Activated naive CD8-positive, alpha-beta T cell treated with anti-CD3 and anti-CD28 coated beads, Interleukin-2, amount 50 U/mL, for 16 hours (primary cell): ENCODE data around the gene ARHGAP22.

Source experiments
- DNase-seq: peaks from one replicate; pipeline ENCODE4 v3.0.0-alpha.2; 2020; ENCODE audit warnings: low read depth, low spot score

ARHGAP22 gene

DNA sequence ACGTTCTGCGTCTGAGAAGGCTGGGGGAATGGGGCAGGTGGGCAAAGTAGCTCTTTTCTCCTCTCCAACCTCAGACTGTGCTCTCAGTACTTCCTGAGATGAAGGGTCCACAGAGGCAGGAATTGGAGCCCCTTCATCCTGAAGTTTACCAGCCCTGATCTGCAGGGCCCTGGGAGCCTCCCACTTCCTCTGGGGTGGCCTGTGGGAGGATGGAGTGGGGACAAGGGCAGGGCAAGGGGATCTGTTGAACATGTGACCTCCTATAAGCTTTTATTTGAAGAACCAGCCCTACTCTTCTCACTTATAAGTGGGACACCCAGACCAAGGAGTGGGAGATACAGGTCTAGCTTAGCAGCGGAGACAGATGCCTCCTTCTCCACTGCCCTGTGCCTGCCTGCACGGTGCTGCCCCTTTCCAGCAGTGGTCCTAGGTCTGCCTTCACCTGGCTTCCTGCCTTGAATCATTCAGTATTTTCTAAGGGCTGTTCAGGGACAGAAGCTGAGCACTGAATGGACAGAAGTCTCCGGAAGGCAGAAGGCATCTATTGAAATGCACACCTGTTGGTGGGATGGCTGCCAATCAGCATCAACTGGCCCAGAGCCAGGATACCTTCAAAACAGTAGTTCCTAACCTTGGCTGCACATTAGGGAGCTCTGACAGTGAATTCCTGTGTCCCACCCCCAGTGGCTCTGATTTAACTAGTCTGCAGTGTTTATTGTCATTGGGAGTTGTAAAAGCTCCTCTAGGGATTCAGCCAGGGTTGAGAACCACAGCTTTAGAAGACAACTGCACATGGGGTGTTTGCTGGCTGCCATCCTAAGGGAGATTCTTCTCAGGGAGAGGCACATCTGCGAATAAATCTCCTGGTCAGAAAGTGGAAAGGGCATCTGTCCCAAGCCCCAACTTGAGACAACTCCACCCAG lies 2.7 kb upstream of the ARHGAP22 start:
- DNase-seq = no peak

DNA sequence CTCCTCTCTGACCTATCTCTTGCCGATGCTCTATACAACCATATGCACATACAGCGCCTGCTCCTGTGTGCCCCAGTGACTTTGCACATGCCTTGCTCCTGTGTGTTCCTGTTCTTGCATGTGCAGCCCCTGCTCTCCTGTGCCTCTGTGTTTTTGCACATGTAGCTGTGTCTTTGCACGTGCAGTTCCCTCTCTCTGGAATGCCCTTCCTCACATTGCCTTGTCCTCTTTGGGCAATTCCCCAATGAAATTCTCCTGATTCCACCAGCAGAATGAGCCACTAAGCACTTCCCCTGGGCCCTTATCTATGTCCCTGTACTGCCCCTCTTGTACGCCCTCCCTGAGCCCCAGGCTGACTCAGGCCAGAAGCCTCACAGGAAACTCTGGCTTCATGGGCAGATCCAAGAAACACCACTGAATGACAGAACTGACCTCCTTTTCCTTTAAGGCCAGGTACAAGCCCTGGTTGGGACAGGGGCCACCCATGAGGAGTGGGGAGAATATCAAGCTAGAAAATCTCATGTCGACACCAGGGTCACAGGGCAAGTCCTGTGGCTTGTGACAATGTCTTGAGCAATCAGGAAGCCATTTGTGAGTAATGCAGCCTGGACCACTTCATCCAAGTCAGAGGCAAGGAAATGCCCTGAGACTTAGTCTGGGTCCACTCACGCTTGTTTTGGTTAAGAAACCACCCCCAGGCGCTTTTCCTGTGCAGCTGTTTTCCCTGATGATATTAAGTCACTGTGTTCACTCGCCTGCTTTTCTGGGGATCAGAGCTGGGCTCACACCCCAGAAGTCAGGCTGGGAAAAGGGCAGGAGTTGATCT lies 1.9 kb upstream of the ARHGAP22 start:
- no peak for DNase-seq

DNA sequence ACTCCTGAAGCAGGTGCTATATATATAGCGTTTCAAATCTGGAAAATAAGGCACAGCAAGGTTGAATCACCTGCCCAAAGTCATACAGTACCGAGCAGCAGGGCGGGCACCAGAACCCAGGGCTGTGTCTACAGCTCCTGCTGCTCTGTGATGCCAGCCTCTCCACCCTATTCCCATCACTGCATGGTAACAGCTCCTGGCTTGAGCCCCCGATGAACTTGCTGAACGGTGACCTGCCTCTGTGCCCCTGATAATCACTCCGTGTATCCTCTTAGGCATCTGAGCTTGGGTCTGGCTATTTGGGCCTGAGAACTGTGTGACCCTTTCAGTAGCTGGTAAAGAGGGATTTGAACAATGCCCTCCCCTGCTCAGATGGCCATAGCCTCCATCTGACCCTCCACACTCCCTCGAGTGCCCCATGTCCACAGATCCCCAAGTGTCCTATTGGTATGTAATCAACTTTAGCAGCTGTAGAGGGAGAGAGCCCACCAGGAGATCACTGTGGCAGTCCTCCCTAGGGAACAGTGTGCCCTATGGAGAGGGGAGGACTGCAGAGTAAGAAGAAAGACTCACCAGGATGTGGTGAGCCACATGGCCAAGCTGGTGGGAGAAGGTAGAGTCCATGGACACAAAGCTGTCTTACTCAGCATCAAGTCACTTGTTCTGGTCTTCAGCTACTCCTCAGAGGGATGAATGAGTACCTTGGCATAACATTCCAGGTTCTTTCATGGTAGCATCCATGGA lies 1.1 kb upstream of the ARHGAP22 start:
- DNase-seq = no peak

DNA sequence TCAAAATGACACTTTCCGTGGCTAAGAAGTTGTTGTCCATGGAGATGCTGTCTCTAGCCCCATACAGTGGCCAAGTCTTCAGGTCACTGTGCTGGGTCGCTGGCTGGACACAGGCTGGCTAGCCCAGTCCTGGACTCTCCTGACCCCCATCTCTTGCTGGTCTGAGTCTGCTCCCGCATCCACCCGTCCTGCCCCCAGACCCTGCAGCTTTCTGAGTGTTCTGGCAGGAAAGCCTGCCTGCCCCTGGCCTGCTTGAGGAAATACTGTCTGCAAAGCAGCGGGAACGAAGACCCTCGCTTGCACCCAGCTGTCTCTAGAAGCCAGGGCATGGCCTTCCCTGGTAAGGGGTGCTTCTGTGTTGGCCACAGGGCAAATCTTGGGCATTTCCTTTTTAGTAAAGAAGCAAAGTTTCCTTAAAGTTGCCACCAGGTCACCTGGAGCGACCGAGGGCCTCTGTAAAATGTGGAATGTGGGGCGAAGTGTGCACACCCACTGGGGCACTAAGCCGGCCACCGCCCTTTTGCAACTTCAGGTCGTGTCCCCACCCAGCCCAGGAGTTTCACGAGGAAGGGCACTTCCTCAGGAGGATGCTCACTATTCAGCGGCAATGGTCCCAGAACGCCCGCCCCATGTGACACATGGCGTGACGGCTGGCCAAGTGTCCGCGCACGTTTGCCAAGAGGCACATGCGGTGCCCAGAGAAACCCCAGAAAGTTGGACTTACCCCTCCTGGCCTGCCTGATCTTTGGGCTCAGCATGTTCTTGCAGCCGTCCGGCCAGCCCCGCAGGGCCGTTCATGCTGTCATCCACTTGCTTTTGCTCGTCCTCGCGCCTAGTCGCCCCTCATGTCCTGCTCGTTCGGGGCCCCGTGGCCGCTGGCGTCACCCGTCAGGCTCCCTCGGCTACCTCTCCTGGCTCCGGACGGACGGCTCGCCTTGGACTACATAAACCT lies 558 bp downstream of the ARHGAP22 start:
- no peak for DNase-seq

DNA sequence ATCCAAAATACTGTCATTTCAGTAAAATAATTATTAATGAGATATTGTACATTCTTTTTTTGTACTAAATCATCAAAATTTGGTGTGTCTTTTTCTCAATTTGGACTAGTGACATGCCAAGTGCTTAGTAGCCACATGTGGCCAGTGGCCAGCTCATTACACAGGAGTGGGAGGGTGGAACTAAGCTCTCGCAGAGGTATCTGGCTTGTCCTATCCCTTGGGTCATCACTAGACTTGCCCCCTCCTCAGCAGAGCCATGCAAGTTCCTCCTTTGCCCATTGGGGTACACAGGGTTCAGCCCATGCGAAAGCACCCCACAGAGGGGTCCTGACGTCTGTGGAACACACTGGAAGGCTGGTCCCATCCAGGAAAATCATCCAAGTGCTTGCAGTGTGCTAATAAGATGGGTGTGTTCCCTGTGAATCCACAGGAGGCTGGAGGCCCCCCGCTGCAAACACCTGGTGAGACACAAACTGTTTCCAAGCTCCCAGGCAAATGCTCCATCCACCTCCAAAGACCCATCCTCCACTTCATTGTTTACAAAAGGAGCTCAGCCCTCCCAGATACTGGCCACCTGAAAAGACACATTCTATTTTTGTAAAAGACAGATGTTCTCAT lies 1.3 kb downstream of the ARHGAP22 start:
- DNase-seq = no peak

DNA sequence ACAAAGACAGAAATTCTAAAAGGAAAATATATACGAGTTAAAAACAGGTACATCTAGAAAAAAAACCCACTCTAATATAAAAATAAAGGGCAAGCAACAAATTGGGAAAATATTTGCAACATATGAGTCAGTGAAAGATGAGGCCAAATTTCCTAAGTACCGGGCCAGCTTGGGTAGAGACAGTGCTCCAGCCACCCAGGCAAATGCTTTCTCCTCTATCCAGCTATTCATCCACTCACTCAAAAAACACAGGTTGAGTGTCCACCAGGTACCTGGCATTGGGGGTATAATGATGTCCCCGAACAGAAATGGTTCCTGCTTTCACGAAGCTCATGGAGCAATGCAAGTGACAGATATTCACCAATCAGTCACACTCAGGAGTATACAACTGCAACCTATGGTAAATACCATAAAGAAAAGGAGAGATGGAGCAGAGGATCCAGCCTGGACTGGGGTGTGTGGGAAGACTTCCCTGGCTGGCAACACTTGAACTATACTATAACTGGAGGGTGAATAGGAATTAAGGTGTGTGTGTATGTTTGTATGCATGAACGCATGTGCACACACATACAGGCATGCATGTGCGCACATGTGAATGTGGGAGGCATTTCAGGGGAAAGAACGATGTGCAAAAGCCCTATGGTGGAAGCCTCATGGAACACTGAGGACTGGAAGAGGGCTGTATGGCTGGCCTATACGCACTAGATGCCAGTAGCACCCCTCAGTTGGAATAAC lies 2.3 kb downstream of the ARHGAP22 start:
- DNase-seq = no peak

DNA sequence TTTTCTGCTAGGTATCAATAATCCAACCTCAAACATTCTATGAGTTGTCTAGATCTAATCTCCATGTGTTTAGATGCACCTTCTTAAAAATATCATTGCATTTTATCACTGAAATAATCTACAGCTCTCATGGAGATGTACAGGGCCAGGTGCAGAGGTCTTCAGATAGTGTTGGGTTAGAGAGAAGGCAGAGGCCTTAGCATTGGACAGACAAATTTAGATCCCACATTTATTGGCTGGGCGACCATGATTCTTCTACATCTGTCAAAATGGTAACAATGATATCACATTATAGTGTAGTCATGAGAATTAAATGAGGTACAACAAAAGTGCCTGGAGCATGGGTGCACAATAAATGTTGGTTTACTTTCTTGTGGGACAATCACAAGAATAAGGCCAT lies 3.1 kb downstream of the ARHGAP22 start:
- DNase-seq = no peak

DNA sequence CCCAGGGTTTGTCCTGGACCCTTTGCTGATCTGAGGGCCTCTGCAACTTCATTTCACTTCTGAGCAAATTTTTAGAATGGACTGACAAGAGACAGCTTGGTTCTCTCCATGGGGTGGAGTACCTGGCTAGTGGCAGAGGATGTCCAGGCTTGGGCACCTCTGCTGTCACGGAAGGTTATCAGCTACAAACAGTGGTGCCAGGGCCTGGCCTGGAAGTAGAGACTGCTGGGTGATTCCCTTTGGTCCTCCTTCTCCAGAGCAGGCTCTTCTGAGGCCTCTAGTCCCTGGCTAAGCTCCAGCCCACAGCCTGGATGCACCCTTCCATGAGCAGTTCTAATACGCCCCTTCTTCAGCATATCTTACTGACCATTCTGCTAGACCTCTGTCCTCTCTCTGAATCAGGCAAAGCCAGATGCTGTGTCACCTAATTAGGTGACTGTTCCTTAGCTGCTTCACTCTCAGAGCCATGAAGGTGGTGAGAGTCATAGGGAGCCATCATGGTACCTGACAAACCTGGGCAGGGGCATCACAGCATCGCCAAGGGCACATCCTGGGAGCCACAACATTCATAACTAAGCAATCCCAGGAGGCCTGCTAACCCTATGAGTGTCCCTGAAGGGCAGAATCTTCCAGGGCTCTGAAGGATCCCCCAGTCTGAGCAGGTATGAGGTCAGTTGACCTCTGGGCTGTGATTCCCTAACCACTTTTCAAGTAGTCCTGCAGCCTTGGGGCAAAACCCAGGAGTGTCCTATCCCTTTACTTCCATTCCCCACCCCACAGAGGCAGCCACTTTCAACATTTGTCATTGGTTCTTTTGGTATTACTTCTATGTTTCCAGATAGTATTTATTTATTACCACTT lies 4.0 kb downstream of the ARHGAP22 start:
- no peak for DNase-seq

DNA sequence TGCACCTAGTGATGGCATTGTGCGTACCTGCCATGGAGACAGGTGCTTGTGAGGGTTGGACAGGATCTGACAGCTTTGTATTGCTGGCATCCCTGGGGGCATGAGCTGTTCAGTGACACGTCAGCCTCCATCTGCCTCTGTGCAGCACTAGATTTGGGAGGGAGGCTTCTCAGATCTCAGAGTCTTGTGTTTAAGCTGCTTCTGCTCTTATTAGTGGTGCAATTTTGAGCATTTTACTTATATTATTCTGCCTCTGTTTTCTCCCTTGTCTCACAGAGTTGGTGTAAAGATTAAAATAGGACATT lies 5.1 kb downstream of the ARHGAP22 start:
- no peak for DNase-seq

DNA sequence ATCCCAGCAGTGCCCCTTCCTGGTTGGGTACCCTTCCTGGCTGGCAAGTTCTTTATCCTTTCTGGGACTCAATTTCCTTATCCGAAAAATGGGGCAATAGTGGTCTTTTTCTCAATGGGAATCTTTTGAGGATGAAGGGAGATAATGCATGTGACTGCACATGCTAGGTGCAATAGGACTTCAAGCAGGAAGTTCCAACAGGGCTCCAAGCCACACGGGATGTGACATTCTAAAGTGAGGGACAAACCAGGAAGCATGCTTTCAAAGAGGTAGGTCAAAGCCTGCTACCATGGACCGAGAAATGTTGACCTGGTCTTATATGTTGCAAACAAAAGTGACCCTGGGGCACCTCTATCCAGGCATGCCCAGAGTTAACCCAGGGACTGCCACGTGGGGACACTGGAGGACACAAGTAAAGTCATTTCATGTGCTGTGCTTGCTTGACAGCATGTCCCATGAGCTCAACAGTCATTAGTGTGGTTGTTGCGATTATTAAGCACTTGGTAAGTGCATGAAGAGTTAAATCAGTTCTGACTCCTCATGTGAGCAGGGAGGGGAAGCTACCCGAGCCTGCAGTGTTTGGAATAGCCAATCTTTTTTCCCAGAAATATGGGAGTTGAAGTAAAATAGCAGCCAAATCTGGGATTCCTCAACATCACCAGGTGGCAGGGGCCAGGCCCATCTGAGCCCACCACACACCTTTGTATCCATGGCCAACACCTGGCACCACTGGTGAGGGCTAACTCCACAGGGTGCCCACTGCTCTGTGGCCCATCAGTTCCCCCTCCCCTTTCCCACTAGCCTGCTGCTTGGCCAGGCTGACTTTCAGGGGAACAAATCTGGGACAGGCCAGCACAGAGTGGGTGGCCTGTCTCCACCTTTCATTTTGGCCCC lies 5.7 kb downstream of the ARHGAP22 start:
- no peak for DNase-seq

DNA sequence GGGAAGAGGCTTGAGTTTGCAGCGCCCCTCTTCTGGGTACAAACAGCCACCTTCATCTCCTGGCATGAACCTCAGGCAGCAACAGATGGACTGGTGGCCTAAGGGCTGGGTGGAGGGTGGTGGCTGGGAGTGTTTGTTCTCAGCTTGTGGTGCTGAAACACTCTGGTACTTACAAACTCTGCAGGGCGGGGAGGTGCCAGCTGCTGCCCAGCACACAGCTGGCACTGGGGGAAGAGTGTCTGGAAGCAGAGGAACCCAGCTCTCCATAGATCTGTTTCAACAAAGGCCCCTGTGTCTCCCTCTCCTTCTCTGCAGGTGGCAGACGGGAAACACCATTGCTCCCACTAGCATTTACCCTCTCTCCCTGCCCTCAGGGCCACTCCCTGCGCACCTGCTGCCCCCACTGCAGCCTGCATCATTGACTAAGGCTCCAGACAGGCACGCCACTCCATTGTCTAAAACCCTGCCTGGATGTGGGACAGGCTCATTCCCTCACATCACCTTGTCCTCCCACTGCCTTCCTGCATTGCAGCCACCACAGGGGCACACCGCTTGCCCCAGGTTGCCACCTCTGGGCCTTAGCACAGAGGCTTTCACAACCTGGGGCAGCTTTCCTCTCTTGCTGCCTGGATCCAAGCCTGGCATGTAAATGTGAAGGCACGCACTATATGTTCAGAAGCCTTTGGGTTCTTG lies 6.5 kb downstream of the ARHGAP22 start:
- DNase-seq = no peak

DNA sequence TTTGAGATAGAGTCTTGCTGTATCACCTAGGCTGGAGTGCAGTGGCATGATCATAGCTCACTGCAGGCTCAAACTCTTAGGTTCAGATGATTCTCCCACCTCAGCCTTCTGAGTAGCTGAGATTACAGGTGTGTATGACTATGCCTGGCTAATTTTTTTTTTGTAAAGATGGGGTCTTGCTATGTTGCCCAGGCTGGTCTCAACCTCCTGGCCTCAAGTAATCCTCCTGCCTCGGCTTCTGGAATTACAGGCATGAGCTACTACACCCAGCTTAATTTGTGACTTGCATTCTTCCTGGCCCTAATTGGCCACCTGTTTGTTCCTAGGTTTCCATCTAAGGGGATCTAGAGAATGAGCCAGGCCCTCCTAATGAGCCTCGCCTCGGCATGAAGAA lies 9.3 kb downstream of the ARHGAP22 start:
- DNase-seq = no peak

DNA sequence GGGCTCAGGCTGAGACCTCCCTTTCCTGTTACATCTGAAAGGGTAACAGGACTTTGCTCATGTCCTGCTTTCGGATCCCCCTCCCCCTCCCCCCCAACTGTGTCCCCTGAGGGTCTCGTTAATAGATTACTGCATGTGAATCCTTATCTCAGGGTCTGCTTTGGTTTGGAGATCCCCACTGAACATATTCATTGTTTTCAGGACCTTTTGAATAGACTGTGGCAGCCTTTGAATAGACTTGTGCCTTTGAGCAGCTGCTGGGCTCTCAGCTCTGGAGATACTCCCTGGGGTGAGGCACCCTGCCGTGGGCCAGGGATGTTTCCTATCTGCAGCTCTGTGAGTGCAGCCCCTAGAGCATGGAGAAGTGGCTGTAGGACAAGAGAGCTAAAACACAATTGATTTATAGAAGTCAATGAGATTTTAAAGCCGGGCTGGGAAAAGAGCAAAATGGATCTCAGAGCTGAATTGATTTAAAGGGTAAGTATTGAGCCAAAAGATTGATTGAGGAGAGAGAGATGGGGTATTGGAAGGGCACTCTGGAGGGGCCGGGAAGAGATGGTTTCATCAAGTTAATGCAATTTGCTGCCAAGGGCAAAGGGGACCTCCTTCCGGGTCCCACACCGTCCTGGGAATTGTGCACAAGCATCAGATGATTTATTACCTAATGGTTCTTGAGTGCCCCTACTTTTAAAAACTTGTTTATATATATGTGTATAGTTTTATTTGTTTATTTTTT lies 9.9 kb downstream of the ARHGAP22 start:
- DNase-seq = no peak

DNA sequence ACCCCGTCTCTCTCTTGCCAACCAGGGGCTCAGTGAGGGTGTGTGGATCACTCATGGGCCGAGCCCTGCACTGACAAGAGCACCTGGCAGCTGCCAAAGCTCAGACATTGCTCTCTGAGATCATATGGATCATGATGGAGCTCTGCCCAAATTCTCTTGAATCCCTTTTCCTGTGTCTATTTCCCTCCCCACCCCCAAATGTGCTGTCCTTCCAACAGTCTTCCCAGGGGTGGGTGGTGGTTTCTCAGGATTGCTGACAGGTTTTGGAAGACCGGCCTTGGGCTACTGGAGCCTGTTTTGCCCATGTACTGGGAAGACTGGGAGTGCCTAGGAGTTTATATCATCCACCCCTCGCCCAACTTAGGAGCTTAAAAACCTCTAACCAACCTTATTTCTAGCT lies 10.5 kb downstream of the ARHGAP22 start:
- no peak for DNase-seq

DNA sequence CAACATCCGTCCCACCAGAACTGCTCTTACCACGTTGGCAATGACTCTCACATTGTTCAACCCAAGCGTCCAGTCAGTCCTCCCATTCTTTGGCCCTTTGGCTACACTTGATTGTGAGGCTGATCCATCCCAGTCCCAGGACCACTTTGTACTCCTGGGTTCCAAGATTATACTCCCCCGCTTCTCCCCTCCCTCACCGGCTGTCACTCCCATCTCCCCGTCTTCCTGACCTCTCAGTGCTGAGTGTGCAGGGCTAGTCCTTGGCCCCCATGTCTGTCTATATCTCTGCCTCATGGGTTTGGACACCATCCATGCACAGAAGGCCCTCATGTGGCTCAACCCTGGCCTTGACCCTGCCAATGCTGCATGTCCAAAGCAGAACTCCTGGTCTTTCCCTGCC lies 12.5 kb downstream of the ARHGAP22 start:
- no peak for DNase-seq

DNA sequence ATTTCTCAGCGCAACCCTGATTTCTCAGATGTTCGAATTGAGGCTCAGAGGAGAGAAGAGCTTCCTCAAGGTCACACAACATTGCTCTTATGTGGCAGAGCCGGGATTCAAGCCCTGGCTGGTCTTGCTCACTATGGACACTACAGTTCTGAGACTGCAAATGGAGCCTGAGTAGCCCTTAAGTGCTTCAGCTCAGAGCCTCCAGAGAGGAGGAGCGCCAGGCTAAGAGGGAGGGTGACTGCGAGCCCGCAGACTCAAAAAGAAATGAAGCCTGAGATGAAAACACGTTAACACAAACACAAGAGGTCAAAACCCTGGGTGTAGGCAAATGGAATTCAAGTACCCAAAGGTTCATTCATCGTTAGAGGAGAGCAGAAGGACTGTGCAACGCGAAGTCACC lies 13.9 kb downstream of the ARHGAP22 start:
- no peak for DNase-seq

DNA sequence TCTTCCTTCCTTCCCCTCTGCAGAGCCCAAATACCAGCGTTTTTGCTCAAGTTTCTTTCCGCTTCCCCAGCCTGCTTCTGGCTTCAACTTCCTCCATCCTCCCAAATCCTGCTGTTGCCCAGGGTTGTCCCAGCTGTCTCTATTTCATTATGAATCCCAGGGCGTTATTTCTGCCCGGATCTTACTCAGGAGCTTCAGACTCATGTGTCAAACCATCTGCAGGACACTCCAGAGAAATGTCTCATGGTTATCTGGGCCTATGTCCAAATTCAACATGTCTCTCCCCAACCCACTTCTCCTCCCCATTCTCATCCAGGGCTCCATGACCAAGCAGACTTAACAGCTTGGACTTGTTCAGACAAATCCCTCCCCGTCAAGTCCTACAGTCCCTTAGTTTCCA lies 15.6 kb downstream of the ARHGAP22 start:
- no peak for DNase-seq
